NOMO-1 (cell line): ENCODE data around the gene GPR87.

Experiments used
- DNase-seq, 2 experiments: peaks; one replicate each; lab custom pipeline; 2025; ENCODE audit not compliant: unreplicated experiment in 2 of 2; lab: John Stamatoyannopoulos, UW

GPR87 gene

GRCh38 chr3:151318991-151319390 is 2.4 kb upstream of the GPR87 start:
- DNase-seq: peak; percentile 77 to 96

GRCh38 chr3:151318313-151318712 is 1.7 kb upstream of the GPR87 start:
- peak; percentile 29 to 57 for DNase-seq

- no peak for DNase-seq
Measured at GRCh38 chr3:151315846-151316245, 774 bp downstream of the GPR87 start.

DNA sequence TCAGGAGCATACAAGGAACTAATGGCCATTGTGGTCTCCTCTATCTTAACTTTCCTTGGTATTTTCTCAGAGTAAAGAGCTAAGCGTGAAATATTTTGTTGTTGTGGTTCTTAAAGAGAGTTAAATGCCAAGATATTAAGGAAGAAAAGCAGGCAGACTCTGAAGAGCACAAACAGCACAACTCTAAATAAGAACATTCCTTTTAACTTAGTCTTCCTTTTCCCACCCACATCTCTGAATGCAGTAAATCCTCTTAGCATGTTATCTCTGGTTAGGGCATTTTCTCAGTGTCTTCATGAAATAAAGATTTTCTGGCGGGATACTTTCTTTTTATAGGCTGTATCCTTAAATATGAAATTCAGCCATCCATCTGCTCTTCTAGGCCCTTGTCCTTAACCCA is 1.5 kb downstream of the GPR87 start:
- DNase-seq: no peak

DNA sequence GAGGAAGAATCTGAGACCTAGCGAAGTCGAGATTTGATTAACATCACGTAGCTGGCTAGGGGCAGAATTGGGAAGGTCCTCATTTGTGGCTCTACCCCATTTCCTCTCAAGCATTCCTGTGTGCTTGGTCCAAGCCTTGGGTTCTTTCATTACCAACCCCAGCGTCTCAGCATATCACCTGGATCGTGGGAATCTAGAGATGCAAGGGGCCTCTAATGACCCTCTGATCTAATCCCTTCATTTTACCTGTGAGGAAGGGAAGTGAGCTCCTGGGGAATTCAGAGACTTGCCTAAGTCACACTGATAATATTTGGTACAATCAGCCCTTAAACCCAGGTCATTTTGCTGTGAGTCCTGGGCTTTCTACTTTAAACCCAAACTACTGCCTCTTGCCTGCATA is 2.0 kb downstream of the GPR87 start:
- DNase-seq: no peak

DNA sequence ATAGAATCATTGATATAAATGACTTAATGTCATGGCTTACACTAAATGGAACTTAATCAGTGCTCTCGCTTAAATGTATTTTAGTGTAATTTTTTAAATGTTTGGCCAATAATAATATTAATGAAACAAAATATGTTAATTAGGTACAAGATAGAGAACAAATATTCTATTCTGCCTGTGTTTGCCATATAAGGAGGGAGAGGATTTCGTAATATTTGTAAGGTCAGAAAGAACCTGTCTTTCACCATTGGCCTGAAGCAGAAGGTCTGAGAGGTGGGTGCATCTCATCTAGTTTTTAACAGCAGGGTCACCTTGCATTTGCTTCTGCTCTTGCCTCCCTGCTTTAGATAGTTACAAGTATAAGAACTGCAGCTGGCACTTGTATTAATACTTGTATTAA is 2.5 kb downstream of the GPR87 start:
- no peak for DNase-seq

GRCh38 chr3:151312972-151313371 is 3.6 kb downstream of the GPR87 start:
- DNase-seq: no peak

DNA sequence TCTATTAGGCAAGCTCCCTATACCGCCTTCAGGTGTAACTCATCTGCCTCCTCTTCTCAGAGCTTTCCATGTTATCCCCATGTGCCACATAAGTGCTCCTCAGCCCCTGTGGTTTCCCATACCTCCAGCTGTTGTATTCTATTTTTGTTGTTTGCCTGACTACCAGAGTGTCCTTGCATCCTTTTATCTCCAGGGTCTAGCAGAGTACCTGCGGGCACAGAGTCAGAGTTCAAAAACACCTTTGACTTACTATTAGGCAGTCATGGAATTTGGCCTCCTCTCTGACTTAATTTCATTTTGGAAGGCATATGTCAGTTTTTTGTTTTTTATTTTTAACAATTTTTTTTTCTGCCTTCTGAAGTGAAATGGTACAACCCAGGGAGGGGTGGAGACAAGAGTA is 7.1 kb downstream of the GPR87 start:
- no peak for DNase-seq

DNA sequence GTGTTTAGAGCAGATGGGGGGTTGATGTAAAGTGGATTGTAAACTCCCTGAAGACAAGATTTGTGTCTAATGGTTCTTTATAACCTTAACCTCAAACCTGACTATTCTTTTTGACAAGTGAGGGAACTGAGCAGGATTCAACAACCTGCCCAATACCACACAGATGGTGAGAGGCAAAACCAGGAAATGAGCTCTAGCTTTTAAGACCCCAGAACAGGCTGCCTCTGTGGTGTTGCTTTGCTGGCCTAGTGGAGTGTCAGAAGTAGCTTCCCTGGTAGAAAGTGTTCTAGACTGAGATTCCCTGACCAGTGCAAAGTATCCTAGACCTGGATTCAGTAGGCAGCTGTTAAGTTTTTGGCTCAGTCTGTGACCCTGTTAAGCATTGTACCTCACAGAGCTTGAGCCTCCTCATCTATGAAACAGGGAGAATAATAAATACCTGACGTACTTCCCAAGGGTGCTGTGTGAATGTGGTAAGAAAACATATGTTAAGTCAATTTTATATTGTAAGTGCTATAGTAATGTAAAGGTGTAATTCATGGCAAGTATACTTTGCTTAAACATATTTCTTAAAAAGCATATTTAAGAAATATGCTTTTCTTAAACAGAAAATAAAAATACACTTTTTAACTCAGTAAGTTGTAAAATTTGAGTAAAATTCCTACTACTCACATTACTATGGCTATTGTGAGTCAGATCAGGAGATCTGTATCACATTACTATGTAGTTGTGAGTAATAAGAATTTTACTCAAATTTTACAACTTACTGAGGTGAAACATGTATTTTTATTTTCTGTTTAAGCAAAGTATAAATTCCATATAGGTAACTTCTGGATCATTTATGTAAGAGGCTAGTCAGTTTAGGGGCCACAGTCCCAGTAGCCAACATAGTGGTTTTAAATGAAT is 8.8 kb downstream of the GPR87 start:
- no peak for DNase-seq

- DNase-seq: no peak
Measured at GRCh38 chr3:151307131-151307530, 9.5 kb downstream of the GPR87 start.

- DNase-seq: no peak
Measured at GRCh38 chr3:151306168-151306810, 10.3 kb downstream of the GPR87 start.

DNA sequence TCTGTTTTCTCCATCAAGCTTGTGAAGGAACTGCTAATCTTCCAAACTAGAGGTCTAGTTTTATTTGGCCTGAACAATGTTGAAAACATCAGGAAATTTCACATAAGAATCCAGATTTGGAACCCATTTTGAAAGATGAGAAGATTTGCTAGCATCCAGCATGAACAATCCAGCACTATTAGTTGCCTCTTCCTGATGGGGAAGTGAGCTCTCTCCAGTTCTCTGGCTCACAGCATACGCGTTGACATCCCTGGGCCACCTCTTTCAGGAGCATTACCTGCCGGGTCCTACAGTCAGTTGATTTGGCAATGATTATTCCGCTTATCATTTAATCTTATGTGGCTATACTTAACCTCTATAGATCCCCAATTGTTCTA is 10.9 kb downstream of the GPR87 start:
- DNase-seq: no peak

GRCh38 chr3:151305060-151305774 is 11.4 kb downstream of the GPR87 start:
- no peak for DNase-seq

DNA sequence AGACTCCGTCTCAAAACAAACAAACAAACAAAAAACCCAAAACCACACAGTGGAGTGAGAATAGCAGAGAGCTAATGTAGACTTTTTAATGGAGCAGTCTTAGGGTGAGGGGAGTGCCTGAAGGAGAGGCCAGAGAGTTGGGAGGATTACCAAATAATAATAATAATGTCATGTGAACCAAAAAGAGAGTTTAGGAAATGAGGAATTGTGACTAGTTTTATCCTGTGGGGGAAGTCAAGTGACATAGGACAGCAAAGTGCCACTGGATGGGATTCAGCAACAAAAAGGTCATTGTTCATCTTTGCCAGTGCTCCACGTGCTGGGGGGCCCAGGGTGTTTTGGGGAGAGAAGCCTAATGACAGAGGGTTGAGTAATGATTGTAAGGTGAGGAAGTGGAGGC is 12.9 kb downstream of the GPR87 start:
- no peak for DNase-seq

DNA sequence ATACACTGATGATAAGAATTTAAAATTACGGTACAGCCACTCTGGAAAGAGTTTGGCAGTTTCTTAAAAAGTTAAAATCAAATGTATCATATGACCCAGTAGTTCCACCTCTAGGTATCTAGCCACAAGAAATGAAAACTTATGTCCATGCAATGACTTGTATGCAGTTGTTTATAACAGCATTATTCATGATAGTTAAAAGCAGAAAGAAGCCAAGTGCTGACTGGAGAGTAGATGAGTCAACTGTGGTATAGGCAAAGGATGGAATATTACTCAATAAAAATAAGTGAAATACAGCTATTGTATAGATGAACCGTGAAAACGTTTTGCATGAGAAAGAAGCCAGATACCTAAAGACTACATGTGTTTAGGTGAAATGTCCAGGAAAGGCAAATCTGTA is 14.8 kb downstream of the GPR87 start:
- DNase-seq: peak in 1 of 2 experiments; percentile 39

DNA sequence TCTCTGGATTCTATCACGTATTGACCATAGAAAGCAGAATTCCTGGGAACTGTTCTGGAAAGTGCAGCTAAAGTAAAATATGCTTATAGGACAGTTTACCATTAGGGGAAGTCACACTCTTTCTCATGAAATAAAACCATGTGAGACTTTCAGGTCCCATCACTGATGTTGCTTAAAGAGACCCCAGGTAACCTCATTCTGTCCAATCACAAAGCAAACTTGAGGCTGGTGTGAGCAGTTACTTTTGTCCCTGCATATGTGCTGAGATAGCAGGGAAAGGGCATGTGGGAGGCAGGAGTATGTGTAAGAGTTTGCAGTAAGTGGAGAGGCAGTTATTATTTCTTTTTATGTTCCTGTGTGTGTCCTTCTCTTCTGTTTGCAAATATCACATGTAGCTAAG is 16.1 kb downstream of the GPR87 start:
- DNase-seq: no peak

- no peak for DNase-seq
Measured at GRCh38 chr3:151299006-151299405, 17.6 kb downstream of the GPR87 start.

- DNase-seq: no peak
Measured at GRCh38 chr3:151297429-151297828, 19.2 kb downstream of the GPR87 start.

DNA sequence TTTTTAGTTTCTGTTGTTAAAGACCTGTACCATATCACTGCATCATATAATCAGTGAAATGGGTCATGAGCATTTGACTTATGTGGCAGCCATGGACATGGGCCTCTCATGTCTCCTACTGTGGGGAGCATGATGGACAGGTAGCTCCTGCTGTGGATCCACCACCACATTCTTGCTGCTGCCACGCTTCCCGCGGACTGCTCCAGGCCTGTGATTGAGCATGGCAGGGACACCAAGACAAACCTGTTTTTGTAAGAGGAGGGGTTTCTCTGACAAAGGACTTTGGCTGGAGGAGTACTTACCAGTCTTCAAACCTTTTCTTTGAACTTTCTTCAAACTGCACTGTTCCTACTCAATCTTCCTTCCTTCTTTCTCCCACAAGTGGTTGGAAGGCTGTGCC is 20.4 kb downstream of the GPR87 start:
- DNase-seq: no peak

DNA sequence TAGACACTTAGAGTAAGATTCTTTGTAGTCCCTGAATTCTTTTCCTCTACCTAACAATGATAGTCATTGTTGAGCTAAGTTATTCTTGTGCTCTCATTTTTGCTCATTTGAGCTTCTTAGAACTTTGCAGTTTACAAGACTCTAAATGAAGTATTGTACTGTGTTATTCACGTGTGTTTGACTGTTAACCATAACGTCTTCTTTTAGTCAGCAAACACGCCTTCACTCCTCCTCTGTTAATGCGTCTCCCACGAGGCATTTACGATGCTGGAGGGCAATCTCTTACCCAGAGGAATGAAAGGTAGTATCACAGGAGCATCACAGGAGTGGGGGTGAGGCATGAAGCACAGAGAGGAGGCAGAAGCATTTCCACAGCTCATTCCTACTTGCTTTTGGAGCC is 23.5 kb downstream of the GPR87 start:
- DNase-seq: no peak

DNA sequence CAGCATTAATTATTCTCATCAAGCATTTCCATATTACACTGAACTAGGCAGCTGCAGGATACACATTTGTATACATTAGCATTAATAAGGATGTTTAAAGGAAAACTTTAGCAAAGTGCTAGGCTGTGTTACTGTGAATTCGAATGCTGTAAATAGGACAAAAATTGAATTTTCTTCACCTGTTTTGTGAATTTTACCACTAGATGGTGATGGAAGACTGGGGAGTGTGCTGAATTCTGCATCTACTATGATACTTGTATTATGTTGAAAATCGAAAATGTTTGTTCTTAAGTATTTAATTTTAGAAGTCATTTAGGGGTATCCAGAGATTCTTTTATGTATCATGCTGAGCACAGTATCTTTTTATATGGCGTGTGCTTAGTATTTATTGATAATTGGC is 25.9 kb downstream of the GPR87 start:
- DNase-seq: peak; percentile 30 to 66

GRCh38 chr3:151289445-151289844 is 27.2 kb downstream of the GPR87 start:
- DNase-seq: no peak
